Upper lobe of right lung (tissue), 1 donor: ENCODE results near the gene C7orf57. TPM values are rescaled to one million over a fixed set of nuclear protein-coding genes. Genes with fewer than 3 reads are reported as not detected.
"Not testable (repeated sequence)": the region's sequence is repeated elsewhere in the genome, so short reads cannot be mapped to it uniquely, and the experiment has no call there.

Experiments used
- ATAC-seq: fragments of 200-7000 bp; cut with Tn5 transposase; one replicate; pipeline ENCODE4 v1.9.1; 2020; ENCODE audit warnings: mild to moderate bottlenecking, moderate library complexity
- DNase-seq: peaks from one replicate; pipeline ENCODE4 v3.0.0-alpha.2; 2020
- H3K27ac ChIP-seq: fragments of 200-600 bp; one replicate; pipeline ENCODE4 v1.8.0; 2022
- H3K27me3 ChIP-seq: fragments of 200-600 bp; one replicate; pipeline ENCODE4 v1.8.0; 2022; ENCODE audit warnings: mild to moderate bottlenecking
- H3K36me3 ChIP-seq: fragments of 200-600 bp; one replicate; pipeline ENCODE4 v1.8.0; 2022
- H3K4me1 ChIP-seq: fragments of 200-600 bp; one replicate; pipeline ENCODE4 v1.8.0; 2022
- H3K4me3 ChIP-seq: fragments of 200-600 bp; one replicate; pipeline ENCODE4 v1.8.0; 2022; ENCODE audit warnings: mild to moderate bottlenecking
- H3K9me3 ChIP-seq: fragments of 200-600 bp; one replicate; pipeline ENCODE4 v1.8.0; 2022
- CTCF ChIP-seq: fragments of 200-600 bp; IDR thresholded peaks from one replicate; pipeline ENCODE4 v1.8.0; 2022; ENCODE audit warnings: antibody characterized with exemption
- intact Hi-C: fragments of 100-400 bp; cut with DNase I; formaldehyde crosslinking; loops from one replicate; pipeline ENCODE4 v1.11.0; 2022
- long read RNA-seq: library from polyadenylated mRNA; unstranded; transcript quantifications from one replicate; pipeline ENCODE4 v2.0.0, GENCODE V29; 2021
- total RNA-seq: library from RNA; stranded (reverse); fragmentation: NEBNext Ultra II Directional; extraction: Animal tissue kit (Norgen Biotek cat#: 25700); gene quantifications from one replicate; pipeline ENCODE4 v1.2.1, GENCODE V29; 2021
- donor health status: DM: no; HTN: yes; CAD: no; lungs with severe emphysema.

The C7orf57 gene
- not detected for total RNA-seq
- long read RNA-seq, partial matches to known transcripts: 0 of 1 reads
- long read RNA-seq, other reads (novel, unspliced or antisense): 1 of 1 reads

- no peaks in the 10 kb centered on the region for H3K9me3 ChIP-seq
- intact Hi-C loops: no loop called here
- ATAC-seq: peak; percentile 100
These were observed at the start of gene C7orf57 for GRCh38 chr7:48035301-48035966. TSS of gene C7orf57 (plus strand) at chr7:48035543. CDS start at chr7:48036309, 766 bp downstream.

GRCh38 chr7:47988496-47989386, 46.6 kb upstream of the C7orf57 start:
- no peaks in the 10 kb centered on the region for H3K36me3 ChIP-seq
- no peaks in the 10 kb centered on the region for H3K9me3 ChIP-seq
- DNase-seq (no peak), ATAC-seq (no peak)
- no peak overlapping the region for H3K4me3 ChIP-seq
- no peaks in the 10 kb centered on the region for H3K4me1 ChIP-seq
- no peaks in the 10 kb centered on the region for H3K27me3 ChIP-seq
- no peak overlapping the region for H3K27ac ChIP-seq
- TF ChIP-seq CTCF: peak; percentile 28
- intact Hi-C loops: no loop called here

More at GRCh38 chr7:48035301-48035966, at the start of gene C7orf57:
- no peaks in the 10 kb centered on the region for H3K36me3 ChIP-seq
- H3K4me1 ChIP-seq: peaks cover 9% of the 10 kb centered on the region
- H3K27me3 ChIP-seq: peaks cover 19% of the 10 kb centered on the region
- TF ChIP-seq CTCF: peak; percentile 42
- H3K4me3 ChIP-seq: peak within 1 kb of the TSS; percentile 48
- peak; percentile 98 for DNase-seq
- peak within 1 kb of the TSS; percentile 25 for H3K27ac ChIP-seq

DNA sequence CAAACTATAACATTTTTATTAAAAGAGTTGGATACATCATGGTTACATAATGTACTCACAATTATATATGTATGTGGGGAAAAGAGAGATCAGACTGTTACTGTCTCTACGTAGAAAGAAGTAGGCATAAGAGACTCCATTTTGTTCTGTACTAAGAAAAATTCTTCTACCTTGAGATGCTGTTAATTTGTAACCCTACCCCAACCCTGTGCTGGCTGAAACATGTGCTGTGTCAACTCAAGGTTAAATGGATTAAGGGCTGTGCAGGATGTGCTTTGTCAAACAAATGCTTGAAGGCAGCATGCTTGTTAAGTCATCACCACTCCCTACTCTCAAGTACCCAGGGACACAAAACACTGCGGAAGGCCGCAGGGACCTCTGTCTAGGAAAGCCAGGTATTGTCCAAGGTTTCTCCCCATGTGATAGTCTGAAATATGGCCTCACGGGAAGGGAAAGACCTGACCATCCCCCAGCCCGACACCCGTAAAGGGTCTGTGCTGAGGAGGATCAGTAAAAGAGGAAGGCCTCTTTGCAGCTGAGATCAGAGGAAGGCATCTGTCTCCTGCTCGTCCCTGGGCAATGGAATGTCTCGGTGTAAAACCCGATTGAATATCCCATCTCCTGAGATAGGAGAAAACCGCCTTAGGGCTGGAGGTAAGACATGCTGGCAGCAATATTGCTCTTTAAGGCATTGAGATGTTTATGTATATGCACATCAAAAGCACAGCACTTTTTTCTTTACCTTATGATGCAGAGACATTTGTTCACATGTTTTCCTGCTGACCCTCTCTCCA, 45.5 kb upstream of the C7orf57 start:
- H3K27ac ChIP-seq, H3K4me3 ChIP-seq, DNase-seq, H3K36me3 ChIP-seq, H3K27me3 ChIP-seq, ATAC-seq, H3K4me1 ChIP-seq, intact Hi-C loops, H3K9me3 ChIP-seq: not testable (repeated sequence)

DNA sequence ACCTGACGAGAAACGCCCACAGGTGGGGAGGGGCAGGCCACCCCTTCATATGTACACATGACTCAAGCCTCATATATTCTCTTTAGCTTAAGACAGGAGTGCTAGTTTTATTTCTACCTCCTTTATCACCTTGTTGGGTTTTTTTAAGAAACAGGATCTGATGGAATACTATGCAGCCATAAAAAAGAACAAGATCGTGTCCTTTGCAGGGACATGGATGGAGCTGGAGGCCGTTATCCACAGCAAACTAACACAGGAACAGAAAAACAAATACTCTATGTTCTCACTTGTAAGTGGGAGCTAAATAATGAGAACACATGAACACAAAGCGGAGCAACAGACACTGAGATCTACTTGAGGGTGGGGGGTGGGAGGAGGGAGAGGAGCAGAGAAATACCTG, 44.8 kb upstream of the C7orf57 start:
- DNase-seq: no peak
- Histone ChIP-seq H3K9me3 (no peaks in the 10 kb centered on the region), H3K4me1 (no peaks in the 10 kb centered on the region), H3K36me3 (no peaks in the 10 kb centered on the region), H3K27me3 (no peaks in the 10 kb centered on the region), H3K27ac (no peak overlapping the region), H3K4me3 (no peak overlapping the region)
- TF ChIP-seq CTCF: no peak
- no peak for ATAC-seq
- intact Hi-C loops: no loop called here

DNA sequence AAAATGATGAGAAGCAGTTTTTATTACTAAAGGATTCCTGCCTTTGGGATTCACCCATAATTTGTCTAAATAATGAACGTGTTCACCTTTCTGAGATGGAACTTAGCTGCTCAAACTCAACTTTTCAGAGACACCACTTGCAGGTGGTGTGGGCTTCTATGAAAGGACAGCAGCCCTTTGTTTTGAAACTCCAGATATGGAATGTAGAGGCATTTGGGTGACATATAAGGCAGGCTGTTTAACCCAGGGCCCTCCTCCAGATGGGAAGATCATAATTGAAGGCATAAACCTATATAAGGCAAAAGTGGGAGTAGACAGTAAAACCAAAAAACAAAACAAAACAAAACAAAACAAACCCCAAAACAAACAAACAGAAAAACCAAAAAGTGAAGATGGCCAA, 44.1 kb upstream of the C7orf57 start:
- intact Hi-C loops: no loop called here
- Histone ChIP-seq H3K27ac (peak overlapping the region; percentile 66), H3K27me3 (no peaks in the 10 kb centered on the region), H3K4me1 (no peaks in the 10 kb centered on the region), H3K9me3 (no peaks in the 10 kb centered on the region), H3K4me3 (no peak overlapping the region), H3K36me3 (no peaks in the 10 kb centered on the region)
- ATAC-seq (no peak), DNase-seq (no peak)
- TF ChIP-seq CTCF: no peak
